RKO (cell line): ENCODE measurements around the gene MECP2.

Source experiments
- DNase-seq: peaks from one replicate; pipeline ENCODE4 v3.0.0-alpha.2; 2016; ENCODE audit warnings: low spot score

Gene MECP2

DNA sequence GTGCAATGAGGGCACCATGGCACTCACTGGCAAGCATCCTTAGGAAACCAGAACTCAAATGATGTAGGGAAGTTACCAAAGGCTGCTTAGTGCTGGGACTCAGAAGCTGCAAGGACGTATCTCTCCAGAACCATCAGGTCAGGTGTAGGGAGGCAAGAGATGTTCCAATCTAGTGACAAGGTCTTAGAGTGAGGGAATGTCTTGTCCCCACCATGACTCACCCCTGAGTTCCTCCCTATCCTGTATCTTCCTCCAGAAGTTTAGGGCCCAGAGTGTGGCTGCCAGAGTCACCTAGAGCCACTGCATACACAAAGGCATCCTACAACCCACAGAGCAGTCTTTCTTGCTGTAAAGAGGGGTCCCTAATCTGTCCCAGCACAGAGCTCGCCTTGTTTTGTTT is 63.7 kb downstream of the MECP2 start:
- no peak for DNase-seq

DNA sequence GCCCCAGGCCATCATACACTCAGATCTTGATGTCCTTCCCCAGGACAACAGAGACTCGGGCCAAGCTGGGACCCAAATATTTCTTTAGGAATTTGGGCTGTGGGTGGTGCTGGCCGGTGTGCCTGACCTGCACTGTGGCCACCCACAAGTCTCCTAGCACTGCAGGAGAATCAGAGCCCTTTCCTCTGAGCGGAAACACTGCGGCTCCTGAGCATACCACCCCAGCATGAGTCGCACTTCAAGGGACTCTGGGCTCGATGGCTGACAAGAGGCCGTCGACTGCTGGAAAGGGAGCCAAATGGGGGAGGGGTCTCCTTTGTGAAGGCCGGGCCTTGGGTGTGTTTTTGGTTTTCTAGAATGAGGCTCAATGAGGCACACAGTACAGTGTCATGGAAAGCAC is 64.9 kb downstream of the MECP2 start:
- DNase-seq = no peak

DNA sequence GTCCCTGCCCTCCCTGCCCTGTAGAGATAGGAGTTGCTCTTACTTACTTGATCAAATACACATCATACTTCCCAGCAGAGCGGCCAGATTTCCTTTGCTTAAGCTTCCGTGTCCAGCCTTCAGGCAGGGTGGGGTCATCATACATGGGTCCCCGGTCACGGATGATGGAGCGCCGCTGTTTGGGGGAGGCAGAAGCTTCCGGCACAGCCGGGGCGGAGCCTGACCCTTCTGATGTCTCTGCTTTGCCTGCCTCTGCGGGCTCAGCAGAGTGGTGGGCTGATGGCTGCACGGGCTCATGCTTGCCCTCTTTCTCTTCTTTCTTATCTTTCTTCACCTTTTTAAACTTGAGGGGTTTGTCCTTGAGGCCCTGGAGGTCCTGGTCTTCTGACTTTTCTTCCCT is 65.4 kb downstream of the MECP2 start:
- DNase-seq = no peak

DNA sequence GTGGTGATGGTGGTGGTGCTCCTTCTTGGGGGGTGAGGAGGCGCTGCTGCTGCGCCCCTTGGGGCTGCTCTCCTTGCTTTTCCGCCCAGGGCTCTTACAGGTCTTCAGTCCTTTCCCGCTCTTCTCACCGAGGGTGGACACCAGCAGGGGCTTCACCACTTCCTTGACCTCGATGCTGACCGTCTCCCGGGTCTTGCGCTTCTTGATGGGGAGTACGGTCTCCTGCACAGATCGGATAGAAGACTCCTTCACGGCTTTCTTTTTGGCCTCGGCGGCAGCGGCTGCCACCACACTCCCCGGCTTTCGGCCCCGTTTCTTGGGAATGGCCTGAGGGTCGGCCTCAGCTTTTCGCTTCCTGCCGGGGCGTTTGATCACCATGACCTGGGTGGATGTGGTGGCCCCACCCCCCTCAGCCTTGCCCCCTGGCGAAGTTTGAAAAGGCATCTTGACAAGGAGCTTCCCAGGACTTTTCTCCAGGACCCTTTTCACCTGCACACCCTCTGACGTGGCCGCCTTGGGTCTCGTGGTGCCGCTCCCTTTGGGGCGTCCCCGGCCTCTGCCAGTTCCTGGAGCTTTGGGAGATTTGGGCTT is 66.7 kb downstream of the MECP2 start:
- no peak for DNase-seq

DNA sequence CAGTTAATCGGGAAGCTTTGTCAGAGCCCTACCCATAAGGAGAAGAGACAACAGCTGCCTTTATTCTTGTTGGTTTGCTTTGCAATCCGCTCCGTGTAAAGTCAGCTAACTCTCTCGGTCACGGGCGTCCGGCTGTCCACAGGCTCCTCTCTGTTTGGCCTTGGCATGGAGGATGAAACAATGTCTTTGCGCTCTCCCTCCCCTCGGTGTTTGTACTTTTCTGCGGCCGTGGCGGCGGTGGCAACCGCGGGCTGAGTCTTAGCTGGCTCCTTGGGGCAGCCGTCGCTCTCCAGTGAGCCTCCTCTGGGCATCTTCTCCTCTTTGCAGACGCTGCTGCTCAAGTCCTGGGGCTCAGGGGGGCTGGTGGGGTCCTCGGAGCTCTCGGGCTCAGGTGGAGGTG is 67.3 kb downstream of the MECP2 start:
- no peak for DNase-seq

DNA sequence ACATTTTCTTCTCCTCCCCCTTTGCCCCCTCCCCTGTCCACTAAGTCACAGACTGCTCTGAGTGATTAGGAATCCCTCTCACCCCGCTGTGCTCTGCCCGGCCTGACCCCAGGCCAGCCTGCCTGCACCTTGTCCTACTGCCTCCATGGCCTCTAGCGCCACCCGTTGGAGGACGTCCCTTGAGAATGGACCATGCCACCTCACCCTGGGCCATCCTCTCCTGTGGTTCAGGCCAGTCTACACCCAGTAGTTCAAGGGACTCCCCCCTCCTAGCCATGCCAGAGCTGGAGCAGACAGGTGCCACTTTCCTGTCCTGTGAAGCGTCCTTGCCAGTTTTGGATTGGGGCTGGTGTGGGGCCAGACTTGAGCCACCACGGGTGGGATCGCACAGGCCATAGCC is 68.1 kb downstream of the MECP2 start:
- DNase-seq = no peak

DNA sequence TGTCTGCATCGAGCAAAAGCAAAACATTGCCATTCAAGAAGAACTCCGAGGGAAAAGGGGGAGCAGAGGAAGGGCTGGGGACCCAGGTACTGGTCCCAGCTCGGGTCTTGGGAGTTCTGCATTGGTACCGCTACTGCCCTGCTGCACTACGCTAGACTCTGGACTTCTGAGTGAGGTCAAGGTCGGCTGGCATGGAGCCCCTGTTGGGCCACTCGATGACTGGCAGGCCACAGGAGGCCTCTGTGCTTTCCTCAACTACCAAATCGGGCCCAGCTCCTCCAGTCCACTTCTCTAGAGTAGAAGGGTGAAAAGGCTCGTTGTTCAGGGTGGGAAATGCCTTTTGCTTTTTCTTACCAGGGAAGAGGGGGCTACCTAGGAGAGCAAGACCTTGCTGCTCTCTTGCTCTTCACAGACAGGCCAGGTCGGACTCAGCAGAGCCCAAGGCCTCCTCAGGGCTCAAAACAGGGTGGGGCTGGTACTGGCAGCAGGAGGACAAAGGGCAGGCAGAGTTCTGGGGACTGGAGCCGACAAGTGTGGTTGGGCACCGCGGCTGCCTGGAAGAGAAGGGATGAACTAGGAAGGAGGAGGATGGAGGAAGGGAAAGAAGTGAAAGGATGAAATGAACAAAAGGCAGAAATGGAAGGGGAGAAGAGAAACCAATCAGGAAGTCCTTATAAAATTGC is 68.9 kb downstream of the MECP2 start:
- no peak for DNase-seq

DNA sequence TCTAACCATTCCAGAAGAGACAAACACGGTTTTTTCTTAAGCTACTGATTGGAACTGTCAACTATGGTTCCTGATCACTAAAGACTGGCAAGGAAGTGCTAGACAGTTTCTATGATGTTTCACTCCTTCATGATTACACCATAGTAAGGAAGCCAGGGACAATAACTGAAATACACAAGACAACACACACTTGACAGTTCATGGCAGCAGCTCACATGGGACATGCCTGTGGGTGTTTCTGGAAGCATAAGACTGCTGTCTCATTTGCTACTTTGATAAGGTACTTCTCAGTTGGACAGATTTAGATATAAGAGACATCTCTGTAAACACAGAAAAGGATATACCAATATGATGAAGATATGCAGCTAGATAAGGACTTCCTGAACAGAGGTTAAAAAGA is 69.5 kb downstream of the MECP2 start:
- no peak for DNase-seq

DNA sequence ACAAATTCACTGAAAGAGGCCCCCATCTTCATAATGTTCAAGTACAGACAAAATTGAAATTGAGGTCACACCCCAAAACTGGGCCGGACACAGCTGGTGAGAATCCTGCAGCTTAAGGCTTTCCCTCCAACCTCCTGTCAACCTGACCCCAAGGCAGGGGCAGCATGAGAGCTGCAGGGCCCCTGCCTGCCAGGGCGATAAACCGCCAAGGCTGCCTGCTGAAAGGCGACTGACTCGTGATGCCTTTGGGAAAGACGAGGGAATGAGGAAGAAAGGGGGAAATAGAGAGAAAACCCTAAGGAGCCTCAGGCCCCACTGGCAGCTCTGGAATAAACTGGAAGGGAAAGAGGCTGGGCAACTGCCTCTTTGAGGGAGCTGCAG is 70.5 kb downstream of the MECP2 start:
- DNase-seq = no peak

DNA sequence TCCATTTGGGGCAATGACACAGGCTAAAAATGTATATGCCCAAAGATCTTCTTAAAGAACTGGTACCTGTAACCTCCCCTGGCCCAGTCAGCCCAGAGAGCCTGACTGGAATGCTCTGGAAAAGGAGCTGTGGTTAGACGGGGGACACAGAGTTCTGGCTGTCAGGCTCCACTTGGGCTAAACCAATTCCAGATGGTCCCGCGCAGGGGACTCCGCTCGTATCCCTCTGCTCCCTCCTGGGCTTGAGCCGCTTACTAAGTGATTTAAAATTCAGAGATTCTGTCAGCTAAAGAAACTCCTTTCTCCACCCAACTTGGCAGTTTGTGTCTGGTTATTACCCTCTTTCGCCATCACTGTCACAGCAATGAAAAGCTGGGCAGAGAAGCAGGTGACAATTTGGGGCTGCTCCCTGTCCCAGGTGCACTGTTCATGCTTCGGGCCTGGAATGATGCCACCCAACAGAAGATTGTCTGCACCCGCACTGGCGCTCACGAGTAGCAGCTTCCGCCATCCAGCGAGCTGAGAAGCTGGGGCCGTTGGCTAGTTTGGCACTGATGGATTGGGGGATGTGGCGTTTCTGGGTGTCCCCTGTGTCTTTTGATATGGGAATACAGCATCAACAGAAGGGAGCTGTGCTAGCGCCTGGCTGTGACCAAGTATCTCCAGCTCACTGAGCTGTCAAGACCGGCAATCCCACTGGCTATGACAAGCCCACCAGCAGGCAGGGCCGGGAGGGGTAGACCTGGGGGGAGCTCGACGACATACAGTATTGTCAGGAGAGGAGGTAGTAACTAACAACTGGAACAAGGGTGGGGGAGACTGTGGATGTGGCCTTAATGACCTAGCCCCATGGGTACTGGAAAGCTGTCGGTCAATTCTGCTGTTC is 71.1 kb downstream of the MECP2 start:
- DNase-seq = no peak

DNA sequence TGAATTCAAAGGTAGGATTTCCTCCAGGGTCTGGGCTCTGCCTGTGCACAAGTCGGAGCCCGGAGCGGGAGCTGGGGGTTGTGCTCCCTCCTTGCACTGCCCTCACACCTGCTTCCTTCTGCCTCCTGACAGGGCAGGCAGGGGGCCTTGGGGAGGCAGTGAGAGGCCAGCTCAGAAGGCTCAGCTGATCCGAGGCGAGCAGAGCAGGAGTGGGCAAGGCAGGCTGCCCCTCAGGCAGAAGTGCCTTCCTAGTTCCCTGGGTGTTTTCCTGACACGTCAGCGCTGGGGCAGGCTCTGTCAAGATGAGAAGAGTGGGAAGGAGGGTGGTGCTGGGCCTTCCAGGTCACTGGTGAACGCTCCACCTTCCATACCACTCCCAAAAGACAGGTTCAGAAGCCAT is 72.3 kb downstream of the MECP2 start:
- no peak for DNase-seq

DNA sequence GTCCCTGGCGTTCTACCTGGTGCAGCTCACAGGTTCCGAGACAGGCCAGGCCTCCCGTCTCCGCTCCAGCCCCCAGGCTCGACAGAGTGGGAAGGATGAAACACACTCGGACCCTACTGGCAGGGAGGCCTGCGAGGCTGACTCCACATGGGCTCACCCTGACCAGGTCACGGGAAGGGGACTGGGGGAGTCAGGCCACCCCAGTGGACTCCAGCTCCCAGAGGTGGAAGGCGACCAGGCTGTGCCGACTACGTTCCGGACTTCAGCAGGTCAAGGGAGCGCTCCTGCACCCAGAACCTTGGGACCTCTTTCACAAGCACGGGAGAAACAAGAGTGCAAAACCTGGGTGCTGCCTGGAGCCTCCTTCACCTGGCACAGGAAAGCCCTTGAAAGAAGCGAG is 73.2 kb downstream of the MECP2 start:
- no peak for DNase-seq

DNA sequence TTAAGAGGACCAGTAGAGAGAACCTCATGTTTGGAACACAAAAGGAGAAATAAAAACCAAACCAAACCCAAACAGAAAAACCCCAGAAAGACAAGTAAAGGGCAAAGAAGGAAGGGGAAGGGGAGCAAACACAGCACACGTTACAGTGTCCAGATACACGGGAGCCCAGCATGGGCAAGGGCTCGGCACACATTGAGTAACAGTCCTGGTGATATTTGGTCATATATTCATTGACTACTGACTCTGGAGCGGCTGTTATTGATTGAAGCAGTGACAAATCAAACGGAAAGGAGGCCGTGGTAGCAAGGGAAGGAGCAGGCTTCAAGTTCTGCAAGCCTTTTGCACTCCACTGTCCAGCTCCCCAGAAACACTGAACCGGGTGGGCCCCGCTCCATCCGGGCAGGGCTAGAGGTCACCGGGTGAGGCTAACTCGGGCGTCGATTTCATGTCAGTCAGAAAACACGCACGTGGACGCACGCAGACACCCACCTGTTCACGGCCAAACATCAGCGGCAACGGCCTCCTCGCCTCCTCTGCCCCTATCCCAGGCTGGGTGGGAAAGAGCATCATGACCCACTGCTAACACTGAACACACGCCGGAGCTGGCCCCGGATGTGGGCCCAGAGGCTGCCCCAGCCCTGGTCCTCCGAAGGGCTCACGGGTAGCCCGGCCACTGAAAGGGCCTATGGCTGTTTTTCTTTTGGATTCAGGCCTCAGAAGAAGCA is 74.1 kb downstream of the MECP2 start:
- DNase-seq = no peak

DNA sequence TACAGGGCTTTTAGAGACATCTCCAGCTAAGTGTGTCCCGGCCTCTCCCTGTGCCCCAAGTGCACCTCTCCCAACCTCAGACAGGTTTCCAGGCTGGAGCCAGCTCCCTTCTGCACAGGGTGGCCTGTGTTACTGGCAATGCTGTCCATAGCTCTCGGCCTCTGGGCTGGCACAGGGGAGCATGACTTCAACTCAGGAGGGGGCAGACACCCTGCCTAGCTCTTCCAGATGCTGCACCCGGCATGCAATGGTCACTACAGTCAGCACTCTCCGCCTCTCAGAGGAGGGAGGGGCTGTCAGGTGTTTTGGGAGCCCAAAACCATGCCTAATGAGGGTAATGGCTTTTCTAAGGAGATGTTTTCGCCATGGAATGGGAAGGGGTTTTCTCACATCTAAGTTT is 75.4 kb downstream of the MECP2 start:
- DNase-seq = no peak

DNA sequence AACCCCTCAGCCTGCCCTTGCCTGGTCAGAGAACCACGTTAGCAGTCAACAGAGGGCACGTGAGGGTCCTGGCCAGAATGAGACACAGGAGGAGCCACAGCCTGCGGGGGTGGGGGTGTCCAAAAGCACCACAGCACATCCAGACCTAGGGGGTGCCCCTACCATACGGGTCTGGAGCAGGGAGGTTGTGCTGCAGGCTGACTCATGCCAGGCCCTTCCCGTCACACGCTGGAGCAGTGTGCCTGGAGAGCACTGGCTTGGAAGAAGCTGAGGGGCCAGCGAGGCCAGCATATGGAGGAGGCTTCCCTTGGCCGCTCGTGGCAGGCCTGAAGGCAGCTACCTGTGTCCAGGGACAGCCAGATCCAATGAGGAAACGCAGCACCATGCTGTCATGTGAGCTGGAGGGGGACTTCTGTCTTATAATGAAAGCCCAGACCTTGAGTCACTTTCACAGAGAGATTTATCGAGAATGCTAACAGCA is 76.3 kb downstream of the MECP2 start:
- DNase-seq = peak; percentile 74

DNA sequence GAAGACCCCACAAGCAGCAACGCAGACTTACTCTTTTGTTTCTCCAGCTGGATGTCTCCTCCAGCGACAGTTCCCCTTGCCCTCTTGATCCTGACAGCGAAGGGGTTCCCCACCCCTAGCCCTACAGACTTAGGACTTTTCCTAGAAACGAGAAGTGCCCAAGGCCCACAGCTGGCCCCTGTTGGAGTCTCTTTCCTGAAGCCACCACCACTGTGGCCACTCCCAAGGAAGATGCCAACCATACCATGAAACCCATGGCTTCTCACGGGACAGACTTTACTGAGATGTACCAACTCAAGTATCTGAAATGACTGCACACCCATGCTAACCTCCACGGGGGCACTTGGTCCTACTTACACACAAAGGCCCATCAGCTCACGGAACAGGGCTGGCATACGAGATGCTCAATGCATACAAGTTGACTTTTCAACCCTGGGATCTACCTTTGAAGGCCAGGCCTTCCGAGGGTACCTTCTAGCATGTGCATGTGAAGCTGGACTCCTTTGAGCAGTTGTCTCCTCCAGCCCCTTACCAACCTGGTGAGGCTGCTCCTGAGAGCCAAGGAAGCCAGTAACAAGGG is 76.9 kb downstream of the MECP2 start:
- DNase-seq = no peak

DNA sequence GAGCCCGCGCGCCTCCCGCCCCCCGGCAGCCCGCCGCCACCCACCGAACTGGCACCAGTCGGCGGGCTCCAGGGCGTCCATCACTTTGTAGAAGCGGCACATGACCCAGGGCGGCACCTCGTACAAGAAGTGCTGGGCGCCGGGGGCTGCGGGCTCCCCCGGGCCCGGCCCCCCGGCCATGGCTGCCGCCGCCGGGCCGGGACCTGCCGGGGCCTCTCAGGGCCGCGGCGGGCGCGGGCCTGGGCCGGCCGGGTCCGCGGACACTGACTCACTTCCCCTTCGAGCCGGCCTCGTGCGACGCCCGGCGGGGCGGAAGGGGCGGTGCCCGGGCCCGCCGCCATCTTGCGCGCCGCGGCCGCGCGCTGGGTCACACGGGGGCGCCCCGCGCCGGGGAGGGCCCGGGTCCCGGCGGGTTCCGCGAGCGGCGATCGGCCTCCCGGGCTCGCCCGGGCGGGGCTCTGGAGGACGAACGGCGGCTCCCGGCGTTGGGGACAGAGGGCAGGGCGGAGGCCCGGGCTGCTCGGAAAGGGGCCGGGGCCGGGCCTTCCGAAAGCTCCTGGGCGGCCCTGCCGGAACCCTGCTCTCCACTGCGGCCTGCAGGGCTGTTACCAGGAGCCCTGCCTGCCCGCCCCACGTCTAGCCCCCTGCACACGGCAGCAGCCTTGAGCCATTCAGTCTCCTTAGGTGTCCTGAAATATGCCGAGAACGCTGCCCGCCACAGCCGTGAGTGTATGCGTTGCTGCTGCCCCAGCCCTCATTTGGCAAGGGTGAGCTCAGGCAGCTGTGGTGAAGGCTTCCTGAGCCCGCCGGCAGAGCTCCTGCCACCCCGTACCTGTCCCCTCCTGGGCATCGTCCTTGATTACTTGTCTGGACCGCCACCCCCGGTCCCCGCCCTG is 77.6 kb downstream of the MECP2 start, which contains the start of gene IRAK1:
TSS of gene IRAK1 (minus strand) at position 270 of the 896 bp plus-strand sequence. CDS start at position 180, 90 bp downstream.
- peak; percentile 67 for DNase-seq

DNA sequence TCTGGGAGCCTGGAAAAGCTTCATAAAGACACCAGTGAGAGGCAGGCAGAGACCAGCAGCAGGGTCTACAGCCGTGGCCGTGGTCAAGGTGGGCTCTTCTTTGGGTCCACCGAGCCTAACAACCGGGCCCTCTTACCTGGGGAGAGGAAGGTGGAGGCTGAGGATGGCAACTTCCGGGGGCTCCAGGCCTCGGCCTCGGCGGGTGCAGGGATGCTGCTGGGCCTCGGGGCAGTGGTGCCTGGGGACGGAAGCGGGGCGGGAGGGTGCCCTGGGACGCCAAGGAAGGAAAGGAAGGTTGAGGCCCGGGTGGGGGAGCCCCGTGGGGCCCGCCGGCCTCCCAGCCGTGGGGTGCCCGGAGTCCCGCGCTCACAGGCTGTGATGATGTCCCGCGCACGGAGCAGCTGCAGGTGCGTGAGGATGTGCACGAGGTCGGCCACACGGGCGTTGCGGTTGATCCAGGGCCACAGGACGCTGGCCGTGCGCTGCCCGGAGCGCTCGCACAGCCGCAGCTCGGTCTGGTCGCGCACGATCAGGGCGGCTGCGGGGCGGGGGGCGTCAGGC is 78.4 kb downstream of the MECP2 start:
- no peak for DNase-seq

DNA sequence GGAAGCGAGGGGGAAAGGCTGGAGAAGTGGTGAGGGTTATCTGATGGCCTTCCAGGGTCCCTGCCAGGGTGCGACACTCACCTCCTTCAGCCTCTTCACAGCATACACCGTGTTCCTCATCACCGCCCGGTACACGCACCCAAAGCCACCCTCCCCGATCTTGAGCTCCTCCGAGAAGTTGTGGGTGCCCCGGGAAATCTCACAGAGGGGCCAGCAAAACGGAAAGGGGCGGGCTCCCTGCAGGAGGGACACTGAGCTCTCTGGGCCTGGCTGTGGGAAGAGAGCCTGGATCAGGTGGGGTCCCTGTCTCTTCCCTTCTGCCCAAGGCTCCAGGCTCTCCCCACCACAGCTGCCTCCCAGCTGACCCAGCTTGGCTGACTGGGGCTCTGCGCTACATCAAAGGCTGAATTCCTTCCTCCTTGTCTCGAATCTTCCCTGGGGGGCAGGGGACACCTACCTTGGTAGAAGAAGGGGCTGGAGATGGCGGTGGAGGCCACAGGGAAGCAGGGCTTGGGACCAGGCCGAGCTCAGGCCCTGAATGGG is 78.9 kb downstream of the MECP2 start:
- DNase-seq = no peak
